Measurements from ENCODE around the gene DEDD.

Gene DEDD

GRCh38 chr1:161162806-161163205 is 30.3 kb upstream of the DEDD start:
- no peak for DNase-seq (ENCODE audit: low read depth)

- DNase-seq (ENCODE audit: low read depth), result no peak
Measured at GRCh38 chr1:161162052-161162451, 29.6 kb upstream of the DEDD start.

GRCh38 chr1:161161652-161162051 is 29.2 kb upstream of the DEDD start:
- no peak for DNase-seq (ENCODE audit: low read depth)

GRCh38 chr1:161160671-161161145 is 28.2 kb upstream of the DEDD start:
- DNase-seq (ENCODE audit: low read depth), result no peak

- DNase-seq (ENCODE audit: low read depth), result no peak
Measured at GRCh38 chr1:161159913-161160243, 27.4 kb upstream of the DEDD start.

GRCh38 chr1:161159087-161159912 is 26.8 kb upstream of the DEDD start, which contains the start of gene USP21:
USP21 (plus strand) TSS chr1:161159500; CDS start chr1:161160641, 1,141 bp downstream.
- peak; percentile 86 for DNase-seq (ENCODE audit: low read depth)

- no peak for DNase-seq (ENCODE audit: low read depth)
Measured at GRCh38 chr1:161158316-161159010, 26.0 kb upstream of the DEDD start.

GRCh38 chr1:161157867-161158266 is 25.4 kb upstream of the DEDD start:
- no peak for DNase-seq (ENCODE audit: low read depth)

- peak; percentile 91 for DNase-seq (ENCODE audit: low read depth)
Measured at GRCh38 chr1:161153682-161154337, 21.3 kb upstream of the DEDD start, which contains the start of gene UFC1. UFC1 (plus strand) TSS chr1:161153978; CDS start chr1:161153998, 20 bp downstream.

GRCh38 chr1:161153176-161153575 is 20.7 kb upstream of the DEDD start:
- no peak for DNase-seq (ENCODE audit: low read depth)

GRCh38 chr1:161145832-161146231 is 13.4 kb upstream of the DEDD start:
- DNase-seq (ENCODE audit: low read depth), result no peak

GRCh38 chr1:161140755-161141400 is 8.4 kb upstream of the DEDD start:
- no peak for DNase-seq (ENCODE audit: low read depth)

GRCh38 chr1:161139766-161140165 is 7.3 kb upstream of the DEDD start:
- DNase-seq (ENCODE audit: low read depth), result peak; percentile 31

GRCh38 chr1:161138431-161138830 is 6.0 kb upstream of the DEDD start:
- no peak for DNase-seq (ENCODE audit: low read depth)

GRCh38 chr1:161137881-161138280 is 5.4 kb upstream of the DEDD start:
- no peak for DNase-seq (ENCODE audit: low read depth)

- no peak for DNase-seq (ENCODE audit: low read depth)
Measured at GRCh38 chr1:161133220-161133740, 813 bp upstream of the DEDD start.

GRCh38 chr1:161131523-161132409 is 701 bp downstream of the DEDD start:
- peak; percentile 39 for DNase-seq (ENCODE audit: low read depth)

GRCh38 chr1:161130266-161130665 is 2.2 kb downstream of the DEDD start:
- no peak for DNase-seq (ENCODE audit: low read depth)

GRCh38 chr1:161128591-161129420 is 3.7 kb downstream of the DEDD start:
- DNase-seq (ENCODE audit: low read depth), result no peak

GRCh38 chr1:161127649-161128048 is 4.8 kb downstream of the DEDD start:
- no peak for DNase-seq (ENCODE audit: low read depth)
